IMR-90 (cell line): ENCODE data around the gene DCN. TPM values are rescaled to one million over a fixed set of nuclear protein-coding genes. Genes with fewer than 3 reads are reported as not detected.

Experiments
- ATAC-seq: fragments of 200-7000 bp; cut with Tn5 transposase; 2 replicates; pipeline ENCODE4 v1.9.1; 2020; ENCODE audit warnings: low read depth, mild to moderate bottlenecking, moderate library complexity
- BruUV-seq: library from RNA; stranded (reverse); fragments of 400-500 nt; replicated peaks from 2 replicates; lab custom pipeline; 2021; lab: Mats Ljungman, UMichigan
- CTCF ChIA-PET: fragments of 300-600 bp; formaldehyde crosslinking; extraction: SDS; loops from one replicate; lab custom pipeline; 2021; ENCODE audit warnings: antibody characterized with exemption; lab: Yijun Ruan, JAX
- POLR2A ChIA-PET: fragments of 300-600 bp; sonication (Branson Sonifier 250); formaldehyde crosslinking; loops from one replicate; lab custom pipeline; 2022; ENCODE audit warnings: antibody characterized with exemption; ENCODE audit not compliant: unreplicated experiment; lab: Charles Lee
- DNase-seq: peaks from one replicate; pipeline ENCODE4 v3.0.0; 2013
- H2AFZ ChIP-seq: replicated peaks from 2 replicates; pipeline ENCODE3; 2013; ENCODE audit warnings: low read length, mild to moderate bottlenecking; ENCODE audit not compliant: poor library complexity
- H2AK5ac ChIP-seq: 2 replicates; pipeline ENCODE4 v1.6.1; 2013; ENCODE audit warnings: low read depth, low read length, inconsistent platforms
- H2AK9ac ChIP-seq: replicated peaks from 2 replicates; pipeline ENCODE3; 2013; ENCODE audit warnings: mild to moderate bottlenecking, low read depth, low read length, moderate library complexity; ENCODE audit not compliant: poor library complexity
- H2BK120ac ChIP-seq: 2 replicates; pipeline ENCODE4 v1.6.1; 2013; ENCODE audit warnings: low read depth, low read length, inconsistent platforms
- H2BK15ac ChIP-seq: 3 replicates; pipeline ENCODE4 v1.6.1; 2013; ENCODE audit warnings: low read depth, low read length, inconsistent platforms
- H2BK20ac ChIP-seq: 2 replicates; pipeline ENCODE4 v1.6.1; 2013; ENCODE audit warnings: low read depth, mild to moderate bottlenecking, inconsistent platforms, low read length, moderate library complexity
- H2BK5ac ChIP-seq: 2 replicates; pipeline ENCODE4 v1.6.1; 2013; ENCODE audit warnings: mild to moderate bottlenecking, low read depth, low read length, inconsistent platforms; ENCODE audit not compliant: poor library complexity, severe bottlenecking
- H3K14ac ChIP-seq: replicated peaks from 2 replicates; pipeline ENCODE4 v1.6.1; 2013; ENCODE audit warnings: low read depth, low read length, inconsistent platforms
- H3K18ac ChIP-seq: 2 replicates; pipeline ENCODE4 v1.6.1; 2013; ENCODE audit warnings: low read depth, low read length, control low read depth
- H3K23ac ChIP-seq: 2 replicates; pipeline ENCODE4 v1.6.1; 2013; ENCODE audit warnings: low read depth, low read length, inconsistent platforms
- H3K27ac ChIP-seq: 2 replicates; pipeline ENCODE4 v1.5.1; 2013; ENCODE audit warnings: mild to moderate bottlenecking, control low read depth, low read length; ENCODE audit not compliant: insufficient read depth
- H3K27me3 ChIP-seq: 2 replicates; pipeline ENCODE4 v1.6.1; 2013; ENCODE audit warnings: low read length; ENCODE audit not compliant: control insufficient read depth, insufficient read depth
- H3K36me3 ChIP-seq: 2 replicates; pipeline ENCODE4 v1.6.1; 2013; ENCODE audit warnings: low read length, mixed read lengths; ENCODE audit not compliant: control insufficient read depth, insufficient read depth
- H3K4ac ChIP-seq: 2 replicates; pipeline ENCODE4 v1.6.1; 2013; ENCODE audit warnings: low read depth, low read length, inconsistent platforms
- H3K4me1 ChIP-seq: 2 replicates; pipeline ENCODE4 v1.6.1; 2013; ENCODE audit warnings: low read length, mixed read lengths; ENCODE audit not compliant: control insufficient read depth, insufficient read depth
- H3K4me2 ChIP-seq: 2 replicates; pipeline ENCODE4 v1.6.1; 2013; ENCODE audit warnings: low read depth, mild to moderate bottlenecking, control low read depth, low read length, moderate library complexity
- H3K4me3 ChIP-seq: 2 replicates; pipeline ENCODE4 v1.5.1; 2013; ENCODE audit warnings: low read depth, mild to moderate bottlenecking, control low read depth, low read length, moderate library complexity; ENCODE audit not compliant: insufficient read depth
- H3K56ac ChIP-seq: 2 replicates; pipeline ENCODE4 v1.6.1; 2013; ENCODE audit warnings: low read length, inconsistent platforms; ENCODE audit not compliant: insufficient read depth; ENCODE audit errors: extremely low read depth
- H3K79me1 ChIP-seq, 2 experiments: 2 replicates each; pipeline ENCODE4 v1.6.1; 2013; ENCODE audit warnings: low read length in 2 of 2, inconsistent platforms in 1 of 2, low read depth in 1 of 2
- H3K9ac ChIP-seq: 2 replicates; pipeline ENCODE4 v1.6.1; 2013; ENCODE audit warnings: low read depth, low read length, control low read depth
- H3K9me1 ChIP-seq: 2 replicates; pipeline ENCODE4 v1.6.1; 2013; ENCODE audit warnings: low read length, inconsistent platforms; ENCODE audit not compliant: insufficient read depth
- H3K9me3 ChIP-seq: 2 replicates; pipeline ENCODE4 v1.6.1; 2013; ENCODE audit warnings: low read length; ENCODE audit not compliant: control insufficient read depth, insufficient read depth
- H4K20me1 ChIP-seq: 2 replicates; pipeline ENCODE4 v1.6.1; 2013; ENCODE audit warnings: low read length, inconsistent platforms; ENCODE audit not compliant: insufficient read depth
- H4K5ac ChIP-seq: 2 replicates; pipeline ENCODE4 v1.6.1; 2013; ENCODE audit warnings: mild to moderate bottlenecking, low read depth, low read length, control low read depth
- H4K8ac ChIP-seq, 2 experiments: 2 replicates each; pipeline ENCODE4 v1.6.1; 2013; ENCODE audit warnings: low read depth in 2 of 2, low read length in 2 of 2, control low read depth in 1 of 2, inconsistent platforms in 1 of 2
- H4K91ac ChIP-seq: 2 replicates; pipeline ENCODE4 v1.6.1; 2013; ENCODE audit warnings: low read depth, low read length, inconsistent platforms; ENCODE audit not compliant: insufficient read depth
- BHLHE40 ChIP-seq: fragments of 150-350 bp; IDR thresholded peaks from 2 replicates; pipeline ENCODE4 v1.6.1; 2016; ENCODE audit warnings: mild to moderate bottlenecking, low read depth, low read length
- CEBPB ChIP-seq: IDR thresholded peaks from 2 replicates; pipeline ENCODE4 v1.6.1; 2012; ENCODE audit warnings: low read depth, low read length, improper control_type of control experiment
- CHD1 ChIP-seq: IDR thresholded peaks from 2 replicates; pipeline ENCODE4 v1.6.1; 2012; ENCODE audit warnings: low read depth, low read length, improper control_type of control experiment
- FOS ChIP-seq: fragments of 150-350 bp; IDR thresholded peaks from 2 replicates; pipeline ENCODE4 v1.6.1; 2016; ENCODE audit warnings: low read depth, low read length
- MAFK ChIP-seq: IDR thresholded peaks from 2 replicates; pipeline ENCODE4 v1.6.1; 2012; ENCODE audit warnings: low read depth, low read length, improper control_type of control experiment
- MAZ ChIP-seq: IDR thresholded peaks from 2 replicates; pipeline ENCODE4 v1.6.1; 2012; ENCODE audit warnings: low read depth, mild to moderate bottlenecking, low read length, improper control_type of control experiment, moderate library complexity, borderline replicate concordance
- MXI1 ChIP-seq: IDR thresholded peaks from 2 replicates; pipeline ENCODE4 v1.6.1; 2012; ENCODE audit warnings: low read depth, mild to moderate bottlenecking, low read length, moderate library complexity, borderline replicate concordance
- NFE2L2 ChIP-seq: fragments of 150-350 bp; IDR thresholded peaks from 2 replicates; pipeline ENCODE4 v1.6.1; 2016; ENCODE audit warnings: low read depth, mild to moderate bottlenecking, low read length
- POLR2A ChIP-seq: IDR thresholded peaks from 2 replicates; pipeline ENCODE4 v1.6.1; 2012; ENCODE audit warnings: mild to moderate bottlenecking, low read depth, low read length
- RCOR1 ChIP-seq: IDR thresholded peaks from 2 replicates; pipeline ENCODE4 v1.6.1; 2012; ENCODE audit warnings: mild to moderate bottlenecking, low read length, improper control_type of control experiment; ENCODE audit not compliant: insufficient replicate concordance
- RFX5 ChIP-seq: IDR thresholded peaks from 2 replicates; pipeline ENCODE4 v1.8.0; 2012; ENCODE audit warnings: low read depth, mild to moderate bottlenecking, low read length, moderate library complexity
- SMC3 ChIP-seq: fragments of 150-350 bp; IDR thresholded peaks from 2 replicates; pipeline ENCODE4 v1.6.1; 2016; ENCODE audit warnings: low read depth, mild to moderate bottlenecking, antibody characterized with exemption, low read length, moderate library complexity
- dilution Hi-C: fragments of 300-500 bp; cut with HindIII; formaldehyde crosslinking; loops from one replicate; pipeline ENCODE4 v1.14.3; 2018; ENCODE audit warnings: low sequenced_read_pairs; ENCODE audit not compliant: unreplicated experiment
- in situ Hi-C: fragments of 300-500 bp; cut with MboI; formaldehyde crosslinking; loops from 3 replicates; pipeline ENCODE4 v1.14.3; 2019; ENCODE audit warnings: low sequenced_read_pairs, inconsistent platforms, mixed read lengths
- intact Hi-C: fragments of 100-400 bp; cut with micrococcal nuclease; formaldehyde crosslinking; loops from 2 replicates; pipeline ENCODE4 v1.10.0; 2022
- polyA plus RNA-seq, 3 experiments: library from polyadenylated mRNA; depleted of rRNA; stranded (reverse); fragments of >200 nt; gene quantifications; 2 replicates each; pipeline ENCODE4 v1.2.3, GENCODE V29; 2012; ENCODE audit warnings: low replicate concordance in 1 of 3
- total RNA-seq: library from RNA; depleted of rRNA; stranded (reverse); fragments of >200 nt; gene quantifications from 2 replicates; pipeline ENCODE4 v1.2.3, GENCODE V29; 2012
- TF ChIP-seq, protein P1 (sequence below): conservative IDR thresholded peaks from 2 replicates; pipeline ENCODE4 v1.5.1; 2012; ENCODE audit warnings: mild to moderate bottlenecking, low read depth, low read length, improper control_type of control experiment
- TF ChIP-seq, protein P2 (sequence below): fragments of 150-350 bp; IDR thresholded peaks from 2 replicates; pipeline ENCODE4 v1.6.1; 2016; ENCODE audit warnings: low read depth, mild to moderate bottlenecking, low read length, moderate library complexity, borderline replicate concordance

Gene DCN
- total and polyA plus RNA-seq, 2 of the 4 experiments (the other 2 are of a cell fraction): 241 to 965 TPM

DNA sequence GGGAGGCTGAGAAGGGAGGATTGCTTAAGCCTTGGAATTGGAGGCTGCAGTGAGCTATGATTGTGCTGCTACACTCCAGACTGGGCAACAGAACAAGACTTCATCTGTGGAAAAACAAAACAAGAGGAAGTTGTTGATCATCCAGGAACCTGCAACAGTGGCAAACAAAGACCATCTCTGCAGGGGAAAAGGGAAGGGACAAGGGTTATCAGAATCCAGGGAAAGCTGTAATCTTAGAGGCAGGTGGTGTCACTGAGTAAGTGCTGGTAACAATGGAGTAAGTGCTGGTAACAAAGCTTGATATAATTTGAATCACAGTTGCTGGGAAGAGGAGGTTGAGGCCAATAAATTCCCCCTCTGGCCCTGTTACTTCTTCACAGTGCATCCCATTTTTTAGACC, 27.5 kb upstream of the DCN start:
- H2BK20ac ChIP-seq: peak overlapping the region; percentile 91
- no peak for ATAC-seq
- POLR2A ChIA-PET: no interaction called here

More for the DNA sequence above, 27.5 kb upstream of the DCN start:
- Histone ChIP-seq H3K4me3 (no peak overlapping the region), H3K27ac (peak overlapping the region; percentile 98; the same call in 1 of the 2 replicates), H3K9me3 (no peaks in the 10 kb centered on the region), H2AK9ac (no peak overlapping the region), H3K9me1 (peaks cover 4% of the 10 kb centered on the region), H2BK120ac (peak overlapping the region; percentile 96), H2BK5ac (peak overlapping the region; percentile 73), H2BK15ac (peak overlapping the region; percentile 88; the same call in 2 of the 3 replicates), H2AFZ (no peak overlapping the region), H3K18ac (peak overlapping the region; percentile 100), H3K79me1 (no peaks in the 10 kb centered on the region), H3K23ac (no peak overlapping the region), H3K4me2 (no peak overlapping the region), H3K14ac (no peak overlapping the region), H4K91ac (peak overlapping the region; percentile 90), H4K20me1 (no peaks in the 10 kb centered on the region), H2AK5ac (peak overlapping the region; percentile 62; the same call in 1 of the 2 replicates), H4K5ac (peak overlapping the region; percentile 99), H3K56ac (no peak overlapping the region), H3K4ac (peak overlapping the region; percentile 85), H3K36me3 (no peaks in the 10 kb centered on the region), H4K8ac (peak overlapping the region; percentile 52 to 56; a peak in 2 of 4 replicates), H3K27me3 (no peaks in the 10 kb centered on the region), H3K4me1 (peaks cover 6% of the 10 kb centered on the region), H3K9ac (no peak overlapping the region)
- TF ChIP-seq, protein P1, sequence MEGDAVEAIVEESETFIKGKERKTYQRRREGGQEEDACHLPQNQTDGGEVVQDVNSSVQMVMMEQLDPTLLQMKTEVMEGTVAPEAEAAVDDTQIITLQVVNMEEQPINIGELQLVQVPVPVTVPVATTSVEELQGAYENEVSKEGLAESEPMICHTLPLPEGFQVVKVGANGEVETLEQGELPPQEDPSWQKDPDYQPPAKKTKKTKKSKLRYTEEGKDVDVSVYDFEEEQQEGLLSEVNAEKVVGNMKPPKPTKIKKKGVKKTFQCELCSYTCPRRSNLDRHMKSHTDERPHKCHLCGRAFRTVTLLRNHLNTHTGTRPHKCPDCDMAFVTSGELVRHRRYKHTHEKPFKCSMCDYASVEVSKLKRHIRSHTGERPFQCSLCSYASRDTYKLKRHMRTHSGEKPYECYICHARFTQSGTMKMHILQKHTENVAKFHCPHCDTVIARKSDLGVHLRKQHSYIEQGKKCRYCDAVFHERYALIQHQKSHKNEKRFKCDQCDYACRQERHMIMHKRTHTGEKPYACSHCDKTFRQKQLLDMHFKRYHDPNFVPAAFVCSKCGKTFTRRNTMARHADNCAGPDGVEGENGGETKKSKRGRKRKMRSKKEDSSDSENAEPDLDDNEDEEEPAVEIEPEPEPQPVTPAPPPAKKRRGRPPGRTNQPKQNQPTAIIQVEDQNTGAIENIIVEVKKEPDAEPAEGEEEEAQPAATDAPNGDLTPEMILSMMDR: no peak
- TF ChIP-seq BHLHE40 (no peak), NFE2L2 (no peak), MXI1 (no peak), CHD1 (no peak), MAZ (no peak), FOS (no peak), RCOR1 (no peak), MAFK (no peak), POLR2A (no peak), SMC3 (no peak), CEBPB (no peak), RFX5 (no peak)
- TF ChIP-seq, protein P2, sequence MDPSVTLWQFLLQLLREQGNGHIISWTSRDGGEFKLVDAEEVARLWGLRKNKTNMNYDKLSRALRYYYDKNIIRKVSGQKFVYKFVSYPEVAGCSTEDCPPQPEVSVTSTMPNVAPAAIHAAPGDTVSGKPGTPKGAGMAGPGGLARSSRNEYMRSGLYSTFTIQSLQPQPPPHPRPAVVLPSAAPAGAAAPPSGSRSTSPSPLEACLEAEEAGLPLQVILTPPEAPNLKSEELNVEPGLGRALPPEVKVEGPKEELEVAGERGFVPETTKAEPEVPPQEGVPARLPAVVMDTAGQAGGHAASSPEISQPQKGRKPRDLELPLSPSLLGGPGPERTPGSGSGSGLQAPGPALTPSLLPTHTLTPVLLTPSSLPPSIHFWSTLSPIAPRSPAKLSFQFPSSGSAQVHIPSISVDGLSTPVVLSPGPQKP: no peak
- CTCF ChIA-PET: no interaction called here
- no peak for DNase-seq
- no TSS peak for BruUV-seq
- in situ Hi-C loops (no loop called here), intact Hi-C loops (no loop called here), dilution Hi-C loops (no loop called here)
